Measurements from ENCODE around the gene OPCML. TPM values are rescaled to one million over a fixed set of nuclear protein-coding genes. Genes with fewer than 3 reads are reported as not detected.

Gene OPCML
- total and polyA plus RNA-seq, 2 of the 13 experiments (the other 11 are each of a cell fraction or from before 2014, with no cell fraction given) = not detected

GRCh38 chr11:132549001-132549400 lies 983.3 kb downstream of the OPCML start:
- Histone ChIP-seq H3K36me3 (replicated peaks in 1 of 2; ENCODE audit: control insufficient read depth in 1 of 2, insufficient read depth in 2 of 2, low read length in 2 of 2) (no peaks in the 10 kb centered on the region), H3K9me3 (ENCODE audit: low read length) (peaks cover 94% of the 10 kb centered on the region), H3K9ac (ENCODE audit: insufficient read depth, low read depth, low read length) (no peak overlapping the region), H3K79me2 (ENCODE audit: insufficient read depth, low read length) (no peaks in the 10 kb centered on the region), H3K27ac (ENCODE audit: extremely low read length, insufficient read depth, low read length) (no peak overlapping the region), H3K4me1 (ENCODE audit: insufficient read depth, low read length) (no peaks in the 10 kb centered on the region), H3K4me3 (replicated peaks in 1 of 3; ENCODE audit: insufficient read depth in 1 of 3, low read depth in 2 of 3, low read length in 3 of 3) (no peak overlapping the region), H3K4me2 (ENCODE audit: low read depth, low read length) (no peak overlapping the region), H3K27me3 (ENCODE audit: control insufficient read depth in 1 of 2, insufficient read depth in 2 of 2, low read length in 2 of 2) (no peaks in the 10 kb centered on the region), H2AFZ (ENCODE audit: low read length) (no peak overlapping the region), H4K20me1 (ENCODE audit: insufficient read depth, low read length) (no peaks in the 10 kb centered on the region)
- TF ChIP-seq ZNF747 (CRISPR knock-in tag; IDR thresholded peaks at IDR 0.05; ENCODE audit: borderline replicate concordance) (no peak), ATF7 (IDR thresholded peaks at IDR 0.05) (no peak), ATF7 (CRISPR knock-in tag; IDR thresholded peaks at IDR 0.05) (no peak), ATRX (CRISPR knock-in tag; IDR thresholded peaks at IDR 0.05; ENCODE audit: borderline replicate concordance) (no peak), MXD1 (CRISPR knock-in tag; IDR thresholded peaks at IDR 0.05) (no peak), TMF1 (CRISPR knock-in tag; IDR thresholded peaks at IDR 0.05; ENCODE audit: low read depth) (no peak), ZNF354B (CRISPR knock-in tag; IDR thresholded peaks at IDR 0.05) (no peak), SP1 (IDR thresholded peaks at IDR 0.05) (no peak), SP1 (CRISPR knock-in tag; IDR thresholded peaks at IDR 0.05) (no peak)
- TF ChIP-seq, protein P1, sequence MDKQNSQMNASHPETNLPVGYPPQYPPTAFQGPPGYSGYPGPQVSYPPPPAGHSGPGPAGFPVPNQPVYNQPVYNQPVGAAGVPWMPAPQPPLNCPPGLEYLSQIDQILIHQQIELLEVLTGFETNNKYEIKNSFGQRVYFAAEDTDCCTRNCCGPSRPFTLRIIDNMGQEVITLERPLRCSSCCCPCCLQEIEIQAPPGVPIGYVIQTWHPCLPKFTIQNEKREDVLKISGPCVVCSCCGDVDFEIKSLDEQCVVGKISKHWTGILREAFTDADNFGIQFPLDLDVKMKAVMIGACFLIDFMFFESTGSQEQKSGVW (CRISPR knock-in tag; IDR thresholded peaks at IDR 0.05; ENCODE audit: borderline replicate concordance) = no peak
- TF ChIP-seq, protein P2, sequence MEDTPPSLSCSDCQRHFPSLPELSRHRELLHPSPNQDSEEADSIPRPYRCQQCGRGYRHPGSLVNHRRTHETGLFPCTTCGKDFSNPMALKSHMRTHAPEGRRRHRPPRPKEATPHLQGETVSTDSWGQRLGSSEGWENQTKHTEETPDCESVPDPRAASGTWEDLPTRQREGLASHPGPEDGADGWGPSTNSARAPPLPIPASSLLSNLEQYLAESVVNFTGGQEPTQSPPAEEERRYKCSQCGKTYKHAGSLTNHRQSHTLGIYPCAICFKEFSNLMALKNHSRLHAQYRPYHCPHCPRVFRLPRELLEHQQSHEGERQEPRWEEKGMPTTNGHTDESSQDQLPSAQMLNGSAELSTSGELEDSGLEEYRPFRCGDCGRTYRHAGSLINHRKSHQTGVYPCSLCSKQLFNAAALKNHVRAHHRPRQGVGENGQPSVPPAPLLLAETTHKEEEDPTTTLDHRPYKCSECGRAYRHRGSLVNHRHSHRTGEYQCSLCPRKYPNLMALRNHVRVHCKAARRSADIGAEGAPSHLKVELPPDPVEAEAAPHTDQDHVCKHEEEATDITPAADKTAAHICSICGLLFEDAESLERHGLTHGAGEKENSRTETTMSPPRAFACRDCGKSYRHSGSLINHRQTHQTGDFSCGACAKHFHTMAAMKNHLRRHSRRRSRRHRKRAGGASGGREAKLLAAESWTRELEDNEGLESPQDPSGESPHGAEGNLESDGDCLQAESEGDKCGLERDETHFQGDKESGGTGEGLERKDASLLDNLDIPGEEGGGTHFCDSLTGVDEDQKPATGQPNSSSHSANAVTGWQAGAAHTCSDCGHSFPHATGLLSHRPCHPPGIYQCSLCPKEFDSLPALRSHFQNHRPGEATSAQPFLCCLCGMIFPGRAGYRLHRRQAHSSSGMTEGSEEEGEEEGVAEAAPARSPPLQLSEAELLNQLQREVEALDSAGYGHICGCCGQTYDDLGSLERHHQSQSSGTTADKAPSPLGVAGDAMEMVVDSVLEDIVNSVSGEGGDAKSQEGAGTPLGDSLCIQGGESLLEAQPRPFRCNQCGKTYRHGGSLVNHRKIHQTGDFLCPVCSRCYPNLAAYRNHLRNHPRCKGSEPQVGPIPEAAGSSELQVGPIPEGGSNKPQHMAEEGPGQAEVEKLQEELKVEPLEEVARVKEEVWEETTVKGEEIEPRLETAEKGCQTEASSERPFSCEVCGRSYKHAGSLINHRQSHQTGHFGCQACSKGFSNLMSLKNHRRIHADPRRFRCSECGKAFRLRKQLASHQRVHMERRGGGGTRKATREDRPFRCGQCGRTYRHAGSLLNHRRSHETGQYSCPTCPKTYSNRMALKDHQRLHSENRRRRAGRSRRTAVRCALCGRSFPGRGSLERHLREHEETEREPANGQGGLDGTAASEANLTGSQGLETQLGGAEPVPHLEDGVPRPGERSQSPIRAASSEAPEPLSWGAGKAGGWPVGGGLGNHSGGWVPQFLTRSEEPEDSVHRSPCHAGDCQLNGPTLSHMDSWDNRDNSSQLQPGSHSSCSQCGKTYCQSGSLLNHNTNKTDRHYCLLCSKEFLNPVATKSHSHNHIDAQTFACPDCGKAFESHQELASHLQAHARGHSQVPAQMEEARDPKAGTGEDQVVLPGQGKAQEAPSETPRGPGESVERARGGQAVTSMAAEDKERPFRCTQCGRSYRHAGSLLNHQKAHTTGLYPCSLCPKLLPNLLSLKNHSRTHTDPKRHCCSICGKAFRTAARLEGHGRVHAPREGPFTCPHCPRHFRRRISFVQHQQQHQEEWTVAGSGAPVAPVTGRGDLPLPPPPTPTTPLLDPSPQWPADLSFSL (CRISPR knock-in tag; IDR thresholded peaks at IDR 0.05) = no peak
- in situ Hi-C loops (cut with HindIII; ENCODE audit: extremely low pct_ligation_motif_present, low pct_unique_long_range_greater_than_20kb) (no loop called here), intact Hi-C loops (cut with micrococcal nuclease; ENCODE audit: unreplicated experiment) (no loop called here)
- ATAC-seq (no peak), DNase-seq (ENCODE audit: low spot score) (no peak), FAIRE-seq (no peak)
- POLR2A ChIA-PET = no interaction called here
- WGBS (ENCODE audit: low lambda C conversion rate) = 22% methylated on average over 7 of the region's 7 CpGs
- no TSS peak for BruUV-seq (replicated peaks)
- CTCF ChIA-PET (ENCODE audit: low intra/inter-chr PET ratio, low total read pairs) = no interaction called here

Measured in HepG2 (cell line).